ENCODE results near the gene ZNF483. TPM values are rescaled to one million over a fixed set of nuclear protein-coding genes. Genes with fewer than 3 reads are reported as not detected.
"Not testable (repeated sequence)": the region's sequence is repeated elsewhere in the genome, so short reads cannot be mapped to it uniquely, and the experiment has no call there.

Gene ZNF483
- total and polyA plus RNA-seq, 3 donors from 2014 or later = 10.5 to 28.6 (median 25.1) TPM

DNA sequence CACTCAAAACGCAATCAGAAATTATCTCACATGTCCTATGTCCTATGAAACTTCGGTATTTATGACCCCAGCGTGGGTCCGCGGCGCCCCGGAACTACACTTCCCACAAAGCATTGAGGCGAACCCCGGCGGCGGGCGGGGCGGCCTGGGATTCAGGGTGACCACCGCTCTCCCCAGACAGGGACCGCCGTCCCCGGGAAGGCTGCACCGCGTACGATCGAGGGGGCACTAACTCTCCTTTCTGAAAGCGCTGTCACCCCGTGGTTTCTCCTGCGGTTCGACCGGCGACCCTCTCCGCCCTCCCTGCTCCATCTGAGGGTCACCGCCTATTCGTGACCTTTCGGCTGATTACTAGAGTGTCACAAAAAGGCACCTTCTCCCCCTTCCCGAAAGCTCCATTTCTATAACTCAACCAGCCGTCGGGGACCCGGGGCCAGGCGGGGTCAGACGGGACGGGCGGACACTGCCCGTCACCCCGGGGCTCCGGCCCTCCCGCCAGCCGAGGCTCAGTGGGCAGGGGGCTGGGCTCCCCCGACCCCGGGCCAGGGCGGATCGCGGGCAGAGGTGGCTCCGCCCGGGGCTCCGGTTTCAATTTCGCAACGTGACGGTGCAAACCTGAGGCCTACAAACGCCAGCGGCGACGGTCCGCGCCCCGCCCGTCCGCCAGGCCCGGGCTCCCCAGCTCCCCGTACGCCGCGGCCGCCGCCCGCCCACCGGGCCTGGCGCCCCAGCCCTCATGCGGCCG lies 42.1 kb upstream of the ZNF483 start:
- TF ChIP-seq, protein P1, sequence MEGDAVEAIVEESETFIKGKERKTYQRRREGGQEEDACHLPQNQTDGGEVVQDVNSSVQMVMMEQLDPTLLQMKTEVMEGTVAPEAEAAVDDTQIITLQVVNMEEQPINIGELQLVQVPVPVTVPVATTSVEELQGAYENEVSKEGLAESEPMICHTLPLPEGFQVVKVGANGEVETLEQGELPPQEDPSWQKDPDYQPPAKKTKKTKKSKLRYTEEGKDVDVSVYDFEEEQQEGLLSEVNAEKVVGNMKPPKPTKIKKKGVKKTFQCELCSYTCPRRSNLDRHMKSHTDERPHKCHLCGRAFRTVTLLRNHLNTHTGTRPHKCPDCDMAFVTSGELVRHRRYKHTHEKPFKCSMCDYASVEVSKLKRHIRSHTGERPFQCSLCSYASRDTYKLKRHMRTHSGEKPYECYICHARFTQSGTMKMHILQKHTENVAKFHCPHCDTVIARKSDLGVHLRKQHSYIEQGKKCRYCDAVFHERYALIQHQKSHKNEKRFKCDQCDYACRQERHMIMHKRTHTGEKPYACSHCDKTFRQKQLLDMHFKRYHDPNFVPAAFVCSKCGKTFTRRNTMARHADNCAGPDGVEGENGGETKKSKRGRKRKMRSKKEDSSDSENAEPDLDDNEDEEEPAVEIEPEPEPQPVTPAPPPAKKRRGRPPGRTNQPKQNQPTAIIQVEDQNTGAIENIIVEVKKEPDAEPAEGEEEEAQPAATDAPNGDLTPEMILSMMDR (IDR thresholded peaks at IDR 0.05) = no peak
- no peak for TF ChIP-seq POLR2A (IDR thresholded peaks at IDR 0.05)
- H3K27ac ChIP-seq = peak overlapping the region; percentile 99
- peaks cover 8% of the 10 kb centered on the region for H3K4me1 ChIP-seq
- intact Hi-C loops (cut with DNase I; ENCODE audit: low total_unique reads) = no loop called here
- peak; percentile 89 for DNase-seq
- 1% methylated on average over 28 to 47 of the region's 76 CpGs for WGBS, 2 donors
- H3K4me3 ChIP-seq = peak overlapping the region; percentile 95
- no peaks in the 10 kb centered on the region for H3K9me3 ChIP-seq
- no peaks in the 10 kb centered on the region for H3K36me3 ChIP-seq (ENCODE audit: low read depth, missing control alignments)
- H3K27me3 ChIP-seq = no peaks in the 10 kb centered on the region

DNA sequence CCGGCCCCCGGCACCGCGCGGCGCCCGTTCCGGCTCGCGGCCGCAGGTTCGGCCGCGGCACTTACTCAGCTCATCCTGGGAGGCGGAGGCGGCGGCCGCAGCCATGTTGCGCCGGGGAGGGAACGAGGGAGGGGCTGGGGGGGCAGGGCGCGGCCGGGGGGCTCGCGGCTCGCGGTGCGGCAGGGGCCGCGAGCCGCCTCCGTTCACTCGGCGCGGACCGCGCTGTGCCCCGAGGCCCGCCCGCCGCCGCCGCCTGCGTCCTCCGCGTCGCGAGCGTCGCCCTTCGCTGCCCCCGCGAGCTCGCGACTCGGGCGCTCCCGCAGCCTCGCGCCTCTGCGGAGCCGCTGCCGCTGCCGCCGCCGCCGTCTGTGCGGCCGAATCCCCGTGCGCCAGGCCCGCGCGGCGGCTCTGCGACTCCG lies 41.5 kb upstream of the ZNF483 start:
- Histone ChIP-seq H3K4me3 (peak overlapping the region; percentile 95), H3K4me1 (peaks cover 8% of the 10 kb centered on the region), H3K27me3 (no peaks in the 10 kb centered on the region), H3K9me3 (no peaks in the 10 kb centered on the region), H3K27ac (peak overlapping the region in 1 of 2 donors; percentile 99), H3K36me3 (ENCODE audit: low read depth, missing control alignments) (no peaks in the 10 kb centered on the region)
- DNase-seq = peak; percentile 51
- intact Hi-C loops (cut with DNase I; ENCODE audit: low total_unique reads) = no loop called here
- 0% methylated on average over 14 of the region's 78 CpGs; no CpG with 5 or more reads in 1 of the 2 donors for WGBS, 2 donors
- no peak for TF ChIP-seq POLR2A (IDR thresholded peaks at IDR 0.05)
- TF ChIP-seq, protein P1 (IDR thresholded peaks at IDR 0.05) = no peak

DNA sequence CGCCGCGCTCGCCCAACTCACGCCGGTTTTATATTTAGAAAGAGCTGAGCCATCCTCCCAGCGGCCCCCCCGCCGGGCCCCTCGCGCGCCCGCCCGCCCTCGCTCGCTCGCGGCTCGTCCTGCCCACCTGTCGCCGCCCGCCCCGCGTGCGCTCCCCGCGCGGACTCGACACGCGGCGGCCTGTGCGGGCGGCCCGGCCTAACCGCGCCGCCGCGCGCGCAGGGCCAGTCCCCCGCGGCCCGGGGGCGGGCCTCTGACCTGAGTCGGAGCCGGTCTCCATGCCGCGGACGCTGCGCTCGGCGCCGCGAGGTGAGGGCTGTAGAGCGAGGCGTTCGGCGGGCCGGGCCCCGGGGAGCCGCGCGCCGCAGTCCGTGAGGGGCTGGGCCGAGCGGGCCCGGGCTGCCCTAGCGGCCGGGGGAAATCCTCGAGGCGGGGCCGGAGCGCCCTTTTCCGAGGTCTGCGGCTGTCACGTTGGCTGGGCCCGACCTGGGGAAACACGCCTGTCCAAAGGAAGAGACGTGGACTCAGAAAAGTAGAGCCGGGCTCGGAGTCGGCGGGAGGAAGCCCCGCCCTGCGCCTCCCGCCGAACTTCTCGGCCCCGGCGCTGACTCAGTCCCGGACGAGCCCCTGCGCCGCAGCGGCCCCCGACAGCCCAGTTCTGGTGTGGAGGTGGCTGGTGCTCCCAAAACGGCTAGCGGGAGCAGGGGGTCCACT lies 41.0 kb upstream of the ZNF483 start, which contains the start of gene ECPAS:
Gene ECPAS, minus strand, starts transcription at position 526 of the 714 bp plus-strand sequence. CDS start 11,465 bp downstream, outside the sequence.
- intact Hi-C loops (cut with DNase I; ENCODE audit: low total_unique reads) = no loop called here
- H3K27ac ChIP-seq = peak within 1 kb of the TSS; percentile 99

DNA sequence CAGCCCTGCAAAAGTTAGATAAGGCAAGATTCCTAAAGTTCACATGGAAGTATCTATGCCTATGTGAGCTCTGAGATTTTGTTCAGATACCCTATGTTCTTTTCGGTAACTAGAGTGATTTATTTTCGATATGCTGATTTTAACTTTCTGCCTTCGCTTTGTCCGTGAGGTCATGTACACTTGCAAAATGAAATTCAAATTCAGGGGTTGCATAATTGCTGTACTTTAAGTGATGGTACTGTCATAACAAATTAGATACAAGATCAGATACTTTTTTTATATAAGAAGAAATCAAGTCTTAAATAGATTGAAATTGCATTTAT lies 40.4 kb upstream of the ZNF483 start:
- no peaks in the 10 kb centered on the region for H3K36me3 ChIP-seq (ENCODE audit: low read depth, missing control alignments)
- no peaks in the 10 kb centered on the region for H3K9me3 ChIP-seq
- intact Hi-C loops (cut with DNase I; ENCODE audit: low total_unique reads) = no loop called here
- peaks cover 8% of the 10 kb centered on the region for H3K4me1 ChIP-seq
- DNase-seq = no peak
- H3K27ac ChIP-seq = peak overlapping the region; percentile 77 to 99
- 1% methylated on average over 4 of the region's 4 CpGs for WGBS, 2 donors
- peak overlapping the region; percentile 69 to 95 for H3K4me3 ChIP-seq
- H3K27me3 ChIP-seq = no peaks in the 10 kb centered on the region
- TF ChIP-seq POLR2A (IDR thresholded peaks at IDR 0.05) = no peak
- TF ChIP-seq, protein P1 (IDR thresholded peaks at IDR 0.05) = no peak

More for the DNA sequence above, 41.0 kb upstream of the ZNF483 start, which contains the start of gene ECPAS:
- Histone ChIP-seq H3K4me3 (peak within 1 kb of the TSS; percentile 95), H3K4me1 (peaks cover 8% of the 10 kb centered on the region), H3K27me3 (no peaks in the 10 kb centered on the region), H3K36me3 (ENCODE audit: low read depth, missing control alignments) (no peaks in the 10 kb centered on the region), H3K9me3 (no peaks in the 10 kb centered on the region)
- TF ChIP-seq POLR2A (IDR thresholded peaks at IDR 0.05) = no peak
- TF ChIP-seq, protein P1 (IDR thresholded peaks at IDR 0.05) = no peak
- peak; percentile 80 for DNase-seq
- 0% methylated on average over 16 to 66 of the region's 101 CpGs for WGBS, 2 donors

DNA sequence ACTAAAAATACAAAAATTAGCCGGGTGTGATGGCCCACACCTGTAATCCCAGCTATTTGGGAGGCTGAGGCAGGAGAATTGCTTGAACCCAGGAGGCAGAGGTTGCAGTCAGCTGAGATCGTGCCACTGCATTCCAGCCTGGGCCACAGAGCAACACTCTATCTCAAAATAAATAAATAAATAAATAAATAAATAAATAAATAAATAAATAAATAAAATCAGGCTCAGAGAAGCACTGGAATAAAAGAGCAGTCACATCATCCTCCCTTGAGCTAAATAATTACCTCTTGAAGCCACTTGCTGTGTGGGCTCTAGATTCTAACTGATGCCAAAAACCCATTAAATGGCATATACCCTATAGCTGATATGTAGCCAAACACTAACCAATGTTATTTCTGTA lies 27.8 kb upstream of the ZNF483 start:
- H3K9me3 ChIP-seq; intact Hi-C loops (cut with DNase I; ENCODE audit: low total_unique reads); H3K36me3 ChIP-seq (ENCODE audit: low read depth, missing control alignments); H3K4me3 ChIP-seq; DNase-seq; H3K27me3 ChIP-seq; H3K27ac ChIP-seq; H3K4me1 ChIP-seq: not testable (repeated sequence)
- WGBS, 2 donors = 98 to 100% methylated on average over 2 of the region's 2 CpGs

All from testis (tissue), 3 donors.